ENCODE measurements around the gene PRG3. TPM values are rescaled to one million over a fixed set of nuclear protein-coding genes. Genes with fewer than 3 reads are reported as not detected.

PRG3 gene
- total and polyA plus RNA-seq, 4 donors, result not detected

DNA sequence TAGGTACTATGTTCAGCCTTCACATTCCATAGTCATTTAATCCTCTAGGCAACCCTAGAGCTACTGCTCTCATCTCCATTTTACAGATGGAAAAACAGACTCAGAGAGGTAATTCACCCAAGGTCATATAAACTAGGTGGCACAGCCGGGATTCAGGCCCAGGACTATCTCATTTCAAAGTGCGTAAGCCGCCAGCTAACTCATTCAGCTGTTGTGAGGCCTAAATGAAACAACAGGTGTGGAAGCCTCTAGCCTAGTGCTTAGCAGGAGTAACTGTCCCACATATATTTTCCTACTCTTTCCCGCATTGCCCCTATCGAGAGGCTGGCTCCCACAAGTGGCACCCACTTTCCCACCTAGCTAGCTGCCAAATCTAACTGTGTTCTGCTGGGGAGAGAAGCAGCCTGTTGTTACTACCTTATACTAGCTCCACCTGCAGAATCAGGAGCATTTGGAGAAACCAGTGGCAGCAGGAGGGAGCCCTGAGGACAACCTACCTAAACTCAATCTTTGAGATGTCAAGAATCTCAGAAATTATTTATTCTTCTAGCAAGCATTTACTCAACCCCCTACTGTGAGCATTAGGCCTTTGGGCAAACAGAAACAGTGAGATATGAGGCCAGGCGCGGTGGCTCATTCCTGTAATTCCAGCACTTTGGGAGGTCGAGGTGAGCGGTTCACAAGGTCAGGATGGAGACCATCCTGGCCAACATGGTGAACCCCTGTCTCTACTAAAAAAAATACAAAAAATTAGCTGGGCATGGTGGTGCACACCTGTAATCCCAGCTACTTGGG, 20.9 kb downstream of the PRG3 start:
- Histone ChIP-seq H3K4me3 (ENCODE audit: low read length in 2 of 2) (no peak overlapping the region), H3K27me3 (ENCODE audit: control insufficient read depth in 1 of 2, insufficient read depth in 2 of 2, low read length in 1 of 2) (no peaks in the 10 kb centered on the region), H3K27ac (ENCODE audit: low read depth in 1 of 2, low read length in 2 of 2) (no peak overlapping the region), H3K9me3 (ENCODE audit: control insufficient read depth, low read length) (no peaks in the 10 kb centered on the region), H3K4me1 (ENCODE audit: control insufficient read depth in 1 of 2, insufficient read depth in 2 of 2, low read length in 2 of 2) (no peaks in the 10 kb centered on the region), H3K36me3 (ENCODE audit: control insufficient read depth in 1 of 2, insufficient read depth in 2 of 2, low read length in 1 of 2) (no peaks in the 10 kb centered on the region)
- DNase-seq (peak in 1 of 2 donors; percentile 11), ATAC-seq (ENCODE audit: low FRiP score) (no peak)
- WGBS, 2 donors, result 87 to 88% methylated on average over 9 of the region's 9 CpGs
- intact Hi-C loops (cut with DNase I), result no loop called here

DNA sequence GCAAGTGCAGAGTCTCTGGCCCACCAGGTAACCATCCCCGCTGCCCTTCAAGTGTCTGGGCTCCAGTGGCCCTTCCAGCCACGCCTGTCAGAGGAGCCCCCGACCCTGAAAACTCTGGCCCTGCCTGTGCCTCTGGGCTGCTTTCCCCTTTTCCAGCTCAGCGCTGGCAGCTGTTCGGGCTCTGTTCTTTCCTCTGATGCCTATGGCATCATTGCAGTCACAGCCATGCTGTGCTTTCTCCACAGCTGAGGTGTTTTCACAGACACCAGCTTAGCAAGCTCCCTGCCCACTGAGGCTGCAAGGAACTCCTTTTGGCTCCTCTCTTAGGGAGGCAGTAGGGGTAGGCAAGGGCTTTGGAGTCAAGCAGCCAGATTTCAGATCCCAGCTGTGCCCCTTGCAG, 21.6 kb downstream of the PRG3 start:
- Histone ChIP-seq H3K4me3 (ENCODE audit: low read length in 2 of 2) (no peak overlapping the region), H3K36me3 (ENCODE audit: control insufficient read depth in 1 of 2, insufficient read depth in 2 of 2, low read length in 1 of 2) (no peaks in the 10 kb centered on the region), H3K27ac (ENCODE audit: low read depth in 1 of 2, low read length in 2 of 2) (no peak overlapping the region), H3K4me1 (ENCODE audit: control insufficient read depth in 1 of 2, insufficient read depth in 2 of 2, low read length in 2 of 2) (no peaks in the 10 kb centered on the region), H3K27me3 (ENCODE audit: control insufficient read depth in 1 of 2, insufficient read depth in 2 of 2, low read length in 1 of 2) (no peaks in the 10 kb centered on the region), H3K9me3 (ENCODE audit: control insufficient read depth, low read length) (no peaks in the 10 kb centered on the region)
- intact Hi-C loops (cut with DNase I), result no loop called here
- DNase-seq (peak in 1 of 2 donors; percentile 50), ATAC-seq (ENCODE audit: low FRiP score) (no peak)
- WGBS, 2 donors, result 77 to 86% methylated on average over 5 of the region's 5 CpGs

DNA sequence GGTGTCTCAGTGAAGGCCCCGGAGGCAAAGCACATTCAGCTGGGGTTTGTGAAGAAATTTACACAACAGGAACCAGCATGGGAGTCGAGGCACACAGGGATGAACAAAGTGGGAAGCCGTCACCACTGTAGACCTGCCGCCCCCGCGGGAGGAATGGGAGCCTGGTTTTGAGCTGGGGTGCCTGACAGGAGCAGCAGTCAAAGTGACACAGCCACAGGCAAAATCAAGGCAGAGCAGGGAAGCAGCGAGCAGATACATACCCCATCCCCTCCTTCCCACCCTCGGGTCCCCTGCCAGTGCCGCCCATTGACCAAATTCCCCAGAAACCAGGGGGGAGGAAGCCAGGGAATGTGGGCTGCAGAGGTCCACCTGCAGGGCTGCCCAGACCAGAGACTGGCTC, 22.0 kb downstream of the PRG3 start:
- Histone ChIP-seq H3K4me1 (ENCODE audit: control insufficient read depth in 1 of 2, insufficient read depth in 2 of 2, low read length in 2 of 2) (no peaks in the 10 kb centered on the region), H3K27ac (ENCODE audit: low read depth in 1 of 2, low read length in 2 of 2) (no peak overlapping the region), H3K27me3 (ENCODE audit: control insufficient read depth in 1 of 2, insufficient read depth in 2 of 2, low read length in 1 of 2) (no peaks in the 10 kb centered on the region), H3K9me3 (ENCODE audit: control insufficient read depth, low read length) (no peaks in the 10 kb centered on the region), H3K4me3 (ENCODE audit: low read length in 2 of 2) (no peak overlapping the region), H3K36me3 (ENCODE audit: control insufficient read depth in 1 of 2, insufficient read depth in 2 of 2, low read length in 1 of 2) (no peaks in the 10 kb centered on the region)
- intact Hi-C loops (cut with DNase I), result no loop called here
- ATAC-seq (ENCODE audit: low FRiP score) (no peak), DNase-seq (peak in 1 of 2 donors; percentile 56)
- 68 to 76% methylated on average over 7 to 9 of the region's 9 CpGs for WGBS, 2 donors

DNA sequence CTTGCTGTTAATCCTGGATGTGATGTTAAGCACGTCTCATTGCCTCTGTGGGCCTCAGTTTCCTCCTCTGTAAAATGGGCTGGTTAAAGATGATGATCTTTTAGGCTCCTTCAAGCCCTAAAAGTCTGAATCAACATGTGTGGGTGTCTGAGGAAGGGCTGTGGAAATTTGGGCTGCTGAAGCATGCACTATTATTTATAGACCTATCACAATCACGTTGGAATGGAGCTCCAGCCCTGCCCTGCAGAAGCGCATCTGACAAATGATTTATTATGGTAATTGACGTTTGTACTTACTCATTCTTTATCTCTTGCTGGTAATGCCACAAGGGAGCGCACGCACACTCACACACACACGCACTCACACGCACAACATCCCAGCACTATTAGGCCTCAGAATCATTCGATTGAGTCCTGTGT, 22.4 kb downstream of the PRG3 start:
- Histone ChIP-seq H3K9me3 (ENCODE audit: control insufficient read depth, low read length) (no peaks in the 10 kb centered on the region), H3K27me3 (ENCODE audit: control insufficient read depth in 1 of 2, insufficient read depth in 2 of 2, low read length in 1 of 2) (no peaks in the 10 kb centered on the region), H3K36me3 (ENCODE audit: control insufficient read depth in 1 of 2, insufficient read depth in 2 of 2, low read length in 1 of 2) (no peaks in the 10 kb centered on the region), H3K27ac (ENCODE audit: low read depth in 1 of 2, low read length in 2 of 2) (no peak overlapping the region), H3K4me3 (ENCODE audit: low read length in 2 of 2) (no peak overlapping the region), H3K4me1 (ENCODE audit: control insufficient read depth in 1 of 2, insufficient read depth in 2 of 2, low read length in 2 of 2) (no peaks in the 10 kb centered on the region)
- DNase-seq (peak in 1 of 2 donors; percentile 38), ATAC-seq (ENCODE audit: low FRiP score) (no peak)
- intact Hi-C loops (cut with DNase I), result no loop called here
- 74 to 75% methylated on average over 9 of the region's 9 CpGs for WGBS, 2 donors

DNA sequence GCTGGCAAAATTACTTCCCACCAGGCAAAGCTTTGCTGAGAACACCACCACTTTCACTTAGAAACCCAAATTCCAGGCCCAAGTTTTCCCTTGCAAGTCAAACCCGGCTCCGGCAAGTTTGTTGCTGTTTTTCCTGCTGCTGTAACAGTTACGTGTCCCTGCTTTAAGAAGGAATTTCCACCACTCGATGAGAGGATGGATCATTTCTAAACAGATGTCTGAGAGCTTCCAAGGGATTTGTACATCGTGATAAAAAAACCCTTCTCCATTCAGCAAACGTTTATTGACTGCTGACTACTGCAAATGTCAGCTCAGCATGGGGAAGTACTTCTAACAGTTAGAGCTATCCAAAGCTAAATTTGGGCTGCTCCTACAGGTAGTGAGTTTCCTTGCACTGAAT, 23.1 kb downstream of the PRG3 start:
- no peaks in the 10 kb centered on the region for H3K9me3 ChIP-seq (ENCODE audit: control insufficient read depth, low read length)
- H3K27ac ChIP-seq (ENCODE audit: low read depth in 1 of 2, low read length in 2 of 2), result no peak overlapping the region
- DNase-seq (peak in 1 of 2 donors; percentile 38), ATAC-seq (ENCODE audit: low FRiP score) (no peak)
- H3K36me3 ChIP-seq (ENCODE audit: control insufficient read depth in 1 of 2, insufficient read depth in 2 of 2, low read length in 1 of 2), result no peaks in the 10 kb centered on the region
- H3K4me3 ChIP-seq (ENCODE audit: low read length in 2 of 2), result no peak overlapping the region
- H3K27me3 ChIP-seq (ENCODE audit: control insufficient read depth in 1 of 2, insufficient read depth in 2 of 2, low read length in 1 of 2), result no peaks in the 10 kb centered on the region
- no peaks in the 10 kb centered on the region for H3K4me1 ChIP-seq (ENCODE audit: control insufficient read depth in 1 of 2, insufficient read depth in 2 of 2, low read length in 2 of 2)
- intact Hi-C loops (cut with DNase I), result no loop called here
- WGBS, 2 donors, result 37 to 45% methylated on average over 6 of the region's 6 CpGs

DNA sequence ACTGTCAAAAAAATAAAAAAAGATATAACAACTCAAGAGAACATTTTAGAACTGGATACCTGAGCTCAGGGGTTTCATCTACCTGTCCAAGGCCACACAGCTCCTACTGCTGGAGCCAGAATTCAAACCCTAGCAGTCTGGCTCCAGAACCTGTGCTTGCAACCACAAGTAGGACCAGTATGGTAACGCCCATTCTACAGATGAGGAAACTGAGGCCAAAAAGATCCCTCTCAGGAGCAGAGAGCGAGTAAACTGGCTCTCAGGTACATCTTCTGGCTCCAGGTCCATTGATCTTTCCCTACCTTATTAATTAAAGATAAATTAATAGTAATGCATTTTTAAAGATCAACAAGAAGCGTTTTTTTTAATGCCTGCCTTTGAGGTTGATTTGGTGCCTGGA, 23.6 kb downstream of the PRG3 start:
- Histone ChIP-seq H3K4me3 (ENCODE audit: low read length in 2 of 2) (no peak overlapping the region), H3K27me3 (ENCODE audit: control insufficient read depth in 1 of 2, insufficient read depth in 2 of 2, low read length in 1 of 2) (no peaks in the 10 kb centered on the region), H3K9me3 (ENCODE audit: control insufficient read depth, low read length) (no peaks in the 10 kb centered on the region), H3K27ac (ENCODE audit: low read depth in 1 of 2, low read length in 2 of 2) (no peak overlapping the region), H3K36me3 (ENCODE audit: control insufficient read depth in 1 of 2, insufficient read depth in 2 of 2, low read length in 1 of 2) (no peaks in the 10 kb centered on the region), H3K4me1 (ENCODE audit: control insufficient read depth in 1 of 2, insufficient read depth in 2 of 2, low read length in 2 of 2) (no peaks in the 10 kb centered on the region)
- ATAC-seq (ENCODE audit: low FRiP score) (no peak), DNase-seq (no peak)
- intact Hi-C loops (cut with DNase I), result no loop called here
- 93 to 94% methylated on average over 3 of the region's 3 CpGs for WGBS, 2 donors

DNA sequence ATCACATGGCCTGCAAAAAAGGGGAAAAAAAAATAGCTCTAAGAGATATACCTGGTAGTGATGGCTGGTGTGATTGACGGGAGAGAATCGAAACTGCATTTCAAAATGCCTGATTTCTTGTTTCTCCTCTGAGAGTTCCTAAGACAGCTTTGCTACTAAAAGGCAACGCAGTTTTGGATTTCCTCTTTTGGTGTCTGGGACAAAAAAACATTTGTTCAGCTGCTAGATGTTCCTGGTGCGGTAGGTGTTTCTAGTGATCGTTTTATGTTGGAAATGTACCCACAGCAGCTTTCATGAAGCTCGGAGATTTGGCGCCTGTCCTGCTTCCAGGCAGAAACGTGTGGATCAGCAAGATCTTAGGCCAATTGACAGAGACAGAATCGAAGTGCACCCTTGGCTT, 24.7 kb downstream of the PRG3 start:
- intact Hi-C loops (cut with DNase I), result no loop called here
- 72 to 73% methylated on average over 9 of the region's 9 CpGs for WGBS, 2 donors
- no peak overlapping the region for H3K4me3 ChIP-seq (ENCODE audit: low read length in 2 of 2)
- no peaks in the 10 kb centered on the region for H3K4me1 ChIP-seq (ENCODE audit: control insufficient read depth in 1 of 2, insufficient read depth in 2 of 2, low read length in 2 of 2)
- no peaks in the 10 kb centered on the region for H3K9me3 ChIP-seq (ENCODE audit: control insufficient read depth, low read length)
- no peaks in the 10 kb centered on the region for H3K36me3 ChIP-seq (ENCODE audit: control insufficient read depth in 1 of 2, insufficient read depth in 2 of 2, low read length in 1 of 2)
- H3K27ac ChIP-seq (ENCODE audit: low read depth in 1 of 2, low read length in 2 of 2), result no peak overlapping the region
- H3K27me3 ChIP-seq (ENCODE audit: control insufficient read depth in 1 of 2, insufficient read depth in 2 of 2, low read length in 1 of 2), result no peaks in the 10 kb centered on the region
- DNase-seq, result peak in 1 of 2 donors; percentile 10
- ATAC-seq (ENCODE audit: low FRiP score), result no peak

DNA sequence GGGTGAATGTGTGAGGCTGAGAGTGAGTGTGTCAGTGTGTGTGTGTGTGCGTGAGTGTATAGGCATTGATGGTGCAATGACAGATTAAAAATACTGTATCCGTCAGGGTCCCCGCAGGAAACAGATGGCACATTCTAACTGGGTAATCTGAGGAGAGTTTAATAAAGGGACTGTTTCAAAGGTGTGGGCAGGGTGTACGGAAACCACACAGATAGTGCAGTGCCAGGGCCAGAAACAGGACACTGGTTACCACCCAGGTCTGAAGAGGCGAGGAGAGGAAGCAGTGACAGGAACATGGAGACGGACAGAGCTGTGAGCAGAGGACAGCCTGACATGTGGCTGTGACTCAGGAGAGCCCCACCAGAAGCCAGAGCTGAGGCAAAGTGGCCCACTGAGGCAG, 26.3 kb downstream of the PRG3 start:
- H3K4me3 ChIP-seq (ENCODE audit: low read length in 2 of 2), result no peak overlapping the region
- DNase-seq (peak in 1 of 2 donors; percentile 55), ATAC-seq (ENCODE audit: low FRiP score) (no peak)
- H3K4me1 ChIP-seq (ENCODE audit: control insufficient read depth in 1 of 2, insufficient read depth in 2 of 2, low read length in 2 of 2), result no peaks in the 10 kb centered on the region
- no peak overlapping the region for H3K27ac ChIP-seq (ENCODE audit: low read depth in 1 of 2, low read length in 2 of 2)
- no peaks in the 10 kb centered on the region for H3K9me3 ChIP-seq (ENCODE audit: control insufficient read depth, low read length)
- no peaks in the 10 kb centered on the region for H3K36me3 ChIP-seq (ENCODE audit: control insufficient read depth in 1 of 2, insufficient read depth in 2 of 2, low read length in 1 of 2)
- intact Hi-C loops (cut with DNase I), result no loop called here
- WGBS, 2 donors, result 89% methylated on average over 6 of the region's 6 CpGs
- H3K27me3 ChIP-seq (ENCODE audit: control insufficient read depth in 1 of 2, insufficient read depth in 2 of 2, low read length in 1 of 2), result no peaks in the 10 kb centered on the region

DNA sequence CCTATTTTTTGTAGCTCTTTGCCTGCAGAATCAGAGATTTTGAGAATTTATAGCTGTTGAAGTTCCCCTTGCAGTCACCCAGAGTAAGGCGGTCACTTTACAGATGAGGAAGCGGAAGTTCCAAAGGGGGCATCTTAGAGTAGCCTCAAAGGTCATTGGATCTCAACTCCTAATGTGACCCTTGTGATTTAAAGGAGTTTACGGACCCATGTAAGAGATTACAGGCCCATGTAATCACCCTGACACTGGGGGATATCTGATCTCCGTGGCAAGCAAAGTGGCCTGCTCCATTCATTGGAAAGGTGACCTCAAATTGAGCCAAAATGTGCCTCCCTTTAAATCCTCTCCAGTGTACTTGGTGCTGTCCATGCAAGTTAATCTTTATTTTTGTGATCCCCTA, 27.1 kb downstream of the PRG3 start:
- no peaks in the 10 kb centered on the region for H3K4me1 ChIP-seq (ENCODE audit: control insufficient read depth in 1 of 2, insufficient read depth in 2 of 2, low read length in 2 of 2)
- WGBS, 2 donors, result 78 to 79% methylated on average over 4 of the region's 4 CpGs
- H3K27me3 ChIP-seq (ENCODE audit: control insufficient read depth in 1 of 2, insufficient read depth in 2 of 2, low read length in 1 of 2), result no peaks in the 10 kb centered on the region
- DNase-seq (no peak), ATAC-seq (ENCODE audit: low FRiP score) (no peak)
- intact Hi-C loops (cut with DNase I), result no loop called here
- H3K27ac ChIP-seq (ENCODE audit: low read depth in 1 of 2, low read length in 2 of 2), result no peak overlapping the region
- H3K36me3 ChIP-seq (ENCODE audit: control insufficient read depth in 1 of 2, insufficient read depth in 2 of 2, low read length in 1 of 2), result no peaks in the 10 kb centered on the region
- H3K4me3 ChIP-seq (ENCODE audit: low read length in 2 of 2), result no peak overlapping the region
- H3K9me3 ChIP-seq (ENCODE audit: control insufficient read depth, low read length), result no peaks in the 10 kb centered on the region
